ENCODE results near the gene GATA2. TPM values are rescaled to one million over a fixed set of nuclear protein-coding genes. Genes with fewer than 3 reads are reported as not detected.

Gene GATA2
- polyA plus RNA-seq, 3 donors, result 28.4 to 38.9 (median 36.4) TPM

GRCh38 chr3:128439226-128439625 is 53.8 kb downstream of the GATA2 start:
- no peak for DNase-seq (ENCODE audit: low read depth in 3 of 3, low spot score in 2 of 3)

- DNase-seq (ENCODE audit: low read depth in 3 of 3, low spot score in 2 of 3), result no peak
Measured at GRCh38 chr3:128438488-128439072, 54.4 kb downstream of the GATA2 start.

GRCh38 chr3:128436214-128436613 is 56.8 kb downstream of the GATA2 start:
- no peak for DNase-seq (ENCODE audit: low read depth in 3 of 3, low spot score in 2 of 3)

GRCh38 chr3:128435561-128435960 is 57.4 kb downstream of the GATA2 start:
- no peak for DNase-seq (ENCODE audit: low read depth in 3 of 3, low spot score in 2 of 3)

GRCh38 chr3:128435058-128435457 is 57.9 kb downstream of the GATA2 start:
- no peak for DNase-seq (ENCODE audit: low read depth in 3 of 3, low spot score in 2 of 3)

GRCh38 chr3:128434524-128434923 is 58.5 kb downstream of the GATA2 start:
- DNase-seq (ENCODE audit: low read depth in 3 of 3, low spot score in 2 of 3), result no peak

- DNase-seq (ENCODE audit: low read depth in 3 of 3, low spot score in 2 of 3), result no peak
Measured at GRCh38 chr3:128433837-128434165, 59.2 kb downstream of the GATA2 start.

GRCh38 chr3:128432971-128433836 is 59.8 kb downstream of the GATA2 start:
- DNase-seq (ENCODE audit: low read depth in 3 of 3, low spot score in 2 of 3), result no peak

GRCh38 chr3:128432301-128432970 is 60.6 kb downstream of the GATA2 start:
- DNase-seq (ENCODE audit: low read depth in 3 of 3, low spot score in 2 of 3), result no peak

- DNase-seq (ENCODE audit: low read depth in 3 of 3, low spot score in 2 of 3), result no peak
Measured at GRCh38 chr3:128431803-128432300, 61.1 kb downstream of the GATA2 start.

GRCh38 chr3:128430731-128431130 is 62.3 kb downstream of the GATA2 start:
- no peak for DNase-seq (ENCODE audit: low read depth in 3 of 3, low spot score in 2 of 3)

- DNase-seq (ENCODE audit: low read depth in 3 of 3, low spot score in 2 of 3), result no peak
Measured at GRCh38 chr3:128430301-128430700, 62.7 kb downstream of the GATA2 start.

- DNase-seq (ENCODE audit: low read depth in 3 of 3, low spot score in 2 of 3), result no peak
Measured at GRCh38 chr3:128429751-128430150, 63.2 kb downstream of the GATA2 start.

Other genes with a start within 250 kb of the GATA2 start
- not detected for gene DNAJB8, start 26.3 kb downstream of the GATA2 start, polyA plus RNA-seq (ENCODE audit: insufficient read length in 3 of 3)
- 100 to 1,000 TPM; 217 to 243 (median 232) TPM for gene RPN1, start 157.6 kb upstream of the GATA2 start, polyA plus RNA-seq (ENCODE audit: insufficient read length in 3 of 3)
- 100 to 1,000 TPM; 291 to 332 (median 299) TPM for gene RAB7A, start 233.0 kb upstream of the GATA2 start, polyA plus RNA-seq (ENCODE audit: insufficient read length in 3 of 3)